Bronchial smooth muscle cell (primary cell): ENCODE data around the gene AKAP6. TPM values are rescaled to one million over a fixed set of nuclear protein-coding genes. Genes with fewer than 3 reads are reported as not detected.

Source experiments
- total RNA-seq: library from RNA; depleted of rRNA; stranded (reverse); fragments of >200 nt; gene quantifications from 2 replicates; pipeline ENCODE4 v1.2.1, GENCODE V29; 2014

AKAP6 gene, protein sequence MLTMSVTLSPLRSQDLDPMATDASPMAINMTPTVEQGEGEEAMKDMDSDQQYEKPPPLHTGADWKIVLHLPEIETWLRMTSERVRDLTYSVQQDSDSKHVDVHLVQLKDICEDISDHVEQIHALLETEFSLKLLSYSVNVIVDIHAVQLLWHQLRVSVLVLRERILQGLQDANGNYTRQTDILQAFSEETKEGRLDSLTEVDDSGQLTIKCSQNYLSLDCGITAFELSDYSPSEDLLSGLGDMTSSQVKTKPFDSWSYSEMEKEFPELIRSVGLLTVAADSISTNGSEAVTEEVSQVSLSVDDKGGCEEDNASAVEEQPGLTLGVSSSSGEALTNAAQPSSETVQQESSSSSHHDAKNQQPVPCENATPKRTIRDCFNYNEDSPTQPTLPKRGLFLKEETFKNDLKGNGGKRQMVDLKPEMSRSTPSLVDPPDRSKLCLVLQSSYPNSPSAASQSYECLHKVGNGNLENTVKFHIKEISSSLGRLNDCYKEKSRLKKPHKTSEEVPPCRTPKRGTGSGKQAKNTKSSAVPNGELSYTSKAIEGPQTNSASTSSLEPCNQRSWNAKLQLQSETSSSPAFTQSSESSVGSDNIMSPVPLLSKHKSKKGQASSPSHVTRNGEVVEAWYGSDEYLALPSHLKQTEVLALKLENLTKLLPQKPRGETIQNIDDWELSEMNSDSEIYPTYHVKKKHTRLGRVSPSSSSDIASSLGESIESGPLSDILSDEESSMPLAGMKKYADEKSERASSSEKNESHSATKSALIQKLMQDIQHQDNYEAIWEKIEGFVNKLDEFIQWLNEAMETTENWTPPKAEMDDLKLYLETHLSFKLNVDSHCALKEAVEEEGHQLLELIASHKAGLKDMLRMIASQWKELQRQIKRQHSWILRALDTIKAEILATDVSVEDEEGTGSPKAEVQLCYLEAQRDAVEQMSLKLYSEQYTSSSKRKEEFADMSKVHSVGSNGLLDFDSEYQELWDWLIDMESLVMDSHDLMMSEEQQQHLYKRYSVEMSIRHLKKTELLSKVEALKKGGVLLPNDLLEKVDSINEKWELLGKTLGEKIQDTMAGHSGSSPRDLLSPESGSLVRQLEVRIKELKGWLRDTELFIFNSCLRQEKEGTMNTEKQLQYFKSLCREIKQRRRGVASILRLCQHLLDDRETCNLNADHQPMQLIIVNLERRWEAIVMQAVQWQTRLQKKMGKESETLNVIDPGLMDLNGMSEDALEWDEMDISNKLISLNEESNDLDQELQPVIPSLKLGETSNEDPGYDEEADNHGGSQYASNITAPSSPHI (N-terminal part only)
- under 0.01 and 0.95 TPM in 2 replicates for total RNA-seq

DNA sequence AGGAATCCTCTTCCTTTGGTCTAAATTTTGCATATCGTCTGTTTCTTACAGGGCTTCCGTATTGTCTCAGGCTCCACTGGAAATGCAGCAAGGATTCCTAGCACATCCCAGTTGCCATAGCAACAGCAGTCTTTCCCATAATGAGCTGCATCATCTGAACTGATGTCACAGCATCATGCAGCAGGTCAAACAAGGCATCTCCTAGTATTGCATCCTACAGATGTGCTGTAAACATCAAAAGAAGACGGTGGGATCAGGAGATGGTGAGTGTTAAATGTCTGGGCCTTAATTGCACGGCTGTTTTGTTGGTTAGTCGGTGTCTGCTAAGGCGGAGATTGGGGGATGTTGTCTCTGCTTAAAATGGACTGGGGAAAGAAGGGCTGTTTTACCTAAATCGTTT lies at the start of gene AKAP6:
AKAP6 (plus strand) TSS at position 153 of the 400 bp plus-strand sequence. CDS start 104,196 bp downstream, outside the sequence.

Other genes with a start within 250 kb of the AKAP6 start
- not detected in 2 replicates for gene RNU6-7, start 127.3 kb upstream of the AKAP6 start, total RNA-seq
- gene RNU6-8, start 126.0 kb upstream of the AKAP6 start, total RNA-seq = not detected in 2 replicates